Measurements from ENCODE around the gene LRP4. TPM values are rescaled to one million over a fixed set of nuclear protein-coding genes. Genes with fewer than 3 reads are reported as not detected.

Gene LRP4
- total and polyA plus RNA-seq, 2 of the 13 experiments (the other 11 are each of a cell fraction or from before 2014, with no cell fraction given), result 4.7 to 13.3 TPM

DNA sequence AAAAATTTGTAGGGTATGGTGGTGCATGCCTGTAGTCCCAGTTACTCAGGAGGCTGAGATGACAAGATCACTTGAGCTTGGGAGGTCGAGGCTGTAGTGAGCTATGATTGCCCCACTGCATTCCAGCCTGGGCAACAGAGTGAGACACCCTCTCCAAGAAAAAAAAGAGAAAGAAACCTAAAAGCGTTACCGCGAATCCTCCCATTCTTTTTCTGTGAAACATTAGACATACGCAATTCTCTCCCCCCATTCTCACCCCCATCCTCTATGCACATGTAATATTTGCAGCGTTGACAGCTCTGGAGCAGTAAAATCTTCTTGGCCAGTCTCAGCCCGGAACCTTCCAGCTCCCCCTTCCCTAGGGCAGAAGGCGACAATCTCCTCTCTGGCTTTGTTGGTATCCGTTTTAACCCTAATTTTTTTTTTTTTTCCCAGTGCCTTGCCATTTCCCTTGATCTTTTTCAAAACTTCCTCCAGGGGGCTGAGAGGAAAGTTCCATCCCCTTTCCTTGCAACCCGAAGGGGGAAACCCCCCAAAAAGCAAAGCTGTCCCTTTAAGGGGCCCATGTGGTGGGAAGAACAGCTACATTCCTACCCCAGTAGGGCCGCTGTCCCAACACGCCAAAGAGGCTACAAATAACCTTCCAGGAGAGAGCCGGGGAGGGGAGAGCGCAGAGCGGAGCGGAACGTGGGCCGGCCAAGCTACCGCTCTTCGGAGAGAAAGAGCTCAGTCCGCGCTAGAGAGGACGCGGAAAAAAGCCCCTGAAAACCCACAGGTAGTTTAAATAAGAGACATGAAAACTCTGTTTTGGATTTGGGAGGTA is 1.9 kb downstream of the LRP4 start (continued):
- TF ChIP-seq, protein P1, sequence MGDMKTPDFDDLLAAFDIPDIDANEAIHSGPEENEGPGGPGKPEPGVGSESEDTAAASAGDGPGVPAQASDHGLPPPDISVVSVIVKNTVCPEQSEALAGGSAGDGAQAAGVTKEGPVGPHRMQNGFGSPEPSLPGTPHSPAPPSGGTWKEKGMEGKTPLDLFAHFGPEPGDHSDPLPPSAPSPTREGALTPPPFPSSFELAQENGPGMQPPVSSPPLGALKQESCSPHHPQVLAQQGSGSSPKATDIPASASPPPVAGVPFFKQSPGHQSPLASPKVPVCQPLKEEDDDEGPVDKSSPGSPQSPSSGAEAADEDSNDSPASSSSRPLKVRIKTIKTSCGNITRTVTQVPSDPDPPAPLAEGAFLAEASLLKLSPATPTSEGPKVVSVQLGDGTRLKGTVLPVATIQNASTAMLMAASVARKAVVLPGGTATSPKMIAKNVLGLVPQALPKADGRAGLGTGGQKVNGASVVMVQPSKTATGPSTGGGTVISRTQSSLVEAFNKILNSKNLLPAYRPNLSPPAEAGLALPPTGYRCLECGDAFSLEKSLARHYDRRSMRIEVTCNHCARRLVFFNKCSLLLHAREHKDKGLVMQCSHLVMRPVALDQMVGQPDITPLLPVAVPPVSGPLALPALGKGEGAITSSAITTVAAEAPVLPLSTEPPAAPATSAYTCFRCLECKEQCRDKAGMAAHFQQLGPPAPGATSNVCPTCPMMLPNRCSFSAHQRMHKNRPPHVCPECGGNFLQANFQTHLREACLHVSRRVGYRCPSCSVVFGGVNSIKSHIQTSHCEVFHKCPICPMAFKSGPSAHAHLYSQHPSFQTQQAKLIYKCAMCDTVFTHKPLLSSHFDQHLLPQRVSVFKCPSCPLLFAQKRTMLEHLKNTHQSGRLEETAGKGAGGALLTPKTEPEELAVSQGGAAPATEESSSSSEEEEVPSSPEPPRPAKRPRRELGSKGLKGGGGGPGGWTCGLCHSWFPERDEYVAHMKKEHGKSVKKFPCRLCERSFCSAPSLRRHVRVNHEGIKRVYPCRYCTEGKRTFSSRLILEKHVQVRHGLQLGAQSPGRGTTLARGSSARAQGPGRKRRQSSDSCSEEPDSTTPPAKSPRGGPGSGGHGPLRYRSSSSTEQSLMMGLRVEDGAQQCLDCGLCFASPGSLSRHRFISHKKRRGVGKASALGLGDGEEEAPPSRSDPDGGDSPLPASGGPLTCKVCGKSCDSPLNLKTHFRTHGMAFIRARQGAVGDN (CRISPR knock-in tag; IDR thresholded peaks at IDR 0.05), result no peak; the same call in 1 of the 2 replicates
- 0 out of 2 replicates have a peak, but pooled peaks have one; percentile 50 for TF ChIP-seq ZBTB7B (CRISPR knock-in tag; IDR thresholded peaks at IDR 0.05)
- peak; percentile 18 for TF ChIP-seq ASH2L (IDR thresholded peaks at IDR 0.05; ENCODE audit: insufficient read length, low read depth, low read length)
- peak; percentile 34 for TF ChIP-seq SAP130 (CRISPR knock-in tag; IDR thresholded peaks at IDR 0.05; ENCODE audit: low read depth)
- TF ChIP-seq, protein P2, sequence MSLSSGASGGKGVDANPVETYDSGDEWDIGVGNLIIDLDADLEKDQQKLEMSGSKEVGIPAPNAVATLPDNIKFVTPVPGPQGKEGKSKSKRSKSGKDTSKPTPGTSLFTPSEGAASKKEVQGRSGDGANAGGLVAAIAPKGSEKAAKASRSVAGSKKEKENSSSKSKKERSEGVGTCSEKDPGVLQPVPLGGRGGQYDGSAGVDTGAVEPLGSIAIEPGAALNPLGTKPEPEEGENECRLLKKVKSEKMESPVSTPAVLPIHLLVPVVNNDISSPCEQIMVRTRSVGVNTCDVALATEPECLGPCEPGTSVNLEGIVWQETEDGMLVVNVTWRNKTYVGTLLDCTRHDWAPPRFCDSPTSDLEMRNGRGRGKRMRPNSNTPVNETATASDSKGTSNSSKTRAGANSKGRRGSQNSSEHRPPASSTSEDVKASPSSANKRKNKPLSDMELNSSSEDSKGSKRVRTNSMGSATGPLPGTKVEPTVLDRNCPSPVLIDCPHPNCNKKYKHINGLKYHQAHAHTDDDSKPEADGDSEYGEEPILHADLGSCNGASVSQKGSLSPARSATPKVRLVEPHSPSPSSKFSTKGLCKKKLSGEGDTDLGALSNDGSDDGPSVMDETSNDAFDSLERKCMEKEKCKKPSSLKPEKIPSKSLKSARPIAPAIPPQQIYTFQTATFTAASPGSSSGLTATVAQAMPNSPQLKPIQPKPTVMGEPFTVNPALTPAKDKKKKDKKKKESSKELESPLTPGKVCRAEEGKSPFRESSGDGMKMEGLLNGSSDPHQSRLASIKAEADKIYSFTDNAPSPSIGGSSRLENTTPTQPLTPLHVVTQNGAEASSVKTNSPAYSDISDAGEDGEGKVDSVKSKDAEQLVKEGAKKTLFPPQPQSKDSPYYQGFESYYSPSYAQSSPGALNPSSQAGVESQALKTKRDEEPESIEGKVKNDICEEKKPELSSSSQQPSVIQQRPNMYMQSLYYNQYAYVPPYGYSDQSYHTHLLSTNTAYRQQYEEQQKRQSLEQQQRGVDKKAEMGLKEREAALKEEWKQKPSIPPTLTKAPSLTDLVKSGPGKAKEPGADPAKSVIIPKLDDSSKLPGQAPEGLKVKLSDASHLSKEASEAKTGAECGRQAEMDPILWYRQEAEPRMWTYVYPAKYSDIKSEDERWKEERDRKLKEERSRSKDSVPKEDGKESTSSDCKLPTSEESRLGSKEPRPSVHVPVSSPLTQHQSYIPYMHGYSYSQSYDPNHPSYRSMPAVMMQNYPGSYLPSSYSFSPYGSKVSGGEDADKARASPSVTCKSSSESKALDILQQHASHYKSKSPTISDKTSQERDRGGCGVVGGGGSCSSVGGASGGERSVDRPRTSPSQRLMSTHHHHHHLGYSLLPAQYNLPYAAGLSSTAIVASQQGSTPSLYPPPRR (CRISPR knock-in tag; IDR thresholded peaks at IDR 0.05; ENCODE audit: borderline replicate concordance), result no peak
- TF ChIP-seq NFE2 (CRISPR knock-in tag; IDR thresholded peaks at IDR 0.05), result no peak
- no peak for TF ChIP-seq STAG1 (CRISPR knock-in tag; IDR thresholded peaks at IDR 0.05)
- no peak for TF ChIP-seq SETDB1 (CRISPR knock-in tag; IDR thresholded peaks at IDR 0.05; ENCODE audit: borderline replicate concordance)
- TF ChIP-seq ZNF121 (CRISPR knock-in tag; IDR thresholded peaks at IDR 0.05), result 0 out of 2 replicates have a peak, but pooled peaks have one; percentile 17
- peak; percentile 35; the same call in 1 of the 2 replicates for TF ChIP-seq HDAC1 (CRISPR knock-in tag; IDR thresholded peaks at IDR 0.05)
- TF ChIP-seq KDM2A (CRISPR knock-in tag; IDR thresholded peaks at IDR 0.05; ENCODE audit: borderline replicate concordance, low read depth), result peak; percentile 40; the same call in 1 of the 2 replicates
- TF ChIP-seq CEBPG (CRISPR knock-in tag; IDR thresholded peaks at IDR 0.05), result no peak
- TF ChIP-seq ZNF768 (CRISPR knock-in tag; IDR thresholded peaks at IDR 0.05), result no peak
- 0 out of 2 replicates have a peak, but pooled peaks have one; percentile 20 for TF ChIP-seq KLF6 (CRISPR knock-in tag; IDR thresholded peaks at IDR 0.05)
- TF ChIP-seq, protein P3, sequence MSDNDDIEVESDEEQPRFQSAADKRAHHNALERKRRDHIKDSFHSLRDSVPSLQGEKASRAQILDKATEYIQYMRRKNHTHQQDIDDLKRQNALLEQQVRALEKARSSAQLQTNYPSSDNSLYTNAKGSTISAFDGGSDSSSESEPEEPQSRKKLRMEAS (IDR thresholded peaks at IDR 0.05), result peak; percentile 42; the same call in 1 of the 2 replicates
- 0 out of 2 replicates have a peak, but pooled peaks have one; percentile 50 for TF ChIP-seq ZBTB7A (CRISPR knock-in tag; IDR thresholded peaks at IDR 0.05)
- TF ChIP-seq PCBP1 (IDR thresholded peaks at IDR 0.05; ENCODE audit: borderline replicate concordance, low read depth, low read length), result no peak
- 0 out of 2 replicates have a peak, but pooled peaks have one; percentile 17 for TF ChIP-seq KDM3A (CRISPR knock-in tag; IDR thresholded peaks at IDR 0.05; ENCODE audit: low read depth)

Data from HepG2 (cell line).